Astrocyte of the cerebellum (primary cell): ENCODE measurements around the gene LUZP1.

Experiments used
- DNase-seq: peaks from one replicate; pipeline ENCODE4 v3.0.0-alpha.2; 2011; ENCODE audit warnings: low read depth
- H3K4me3 ChIP-seq: 2 replicates; pipeline ENCODE4 v1.5.1; 2011; ENCODE audit warnings: mild to moderate bottlenecking, low read depth, low read length, moderate library complexity
- in situ Hi-C: cut with HindIII; loops from 2 replicates; pipeline ENCODE4 v1.10.0; 2017; ENCODE audit warnings: low sequenced_read_pairs
- TF ChIP-seq, protein P1 (sequence below): IDR thresholded peaks from 2 replicates; pipeline ENCODE4 v1.5.1; 2012; ENCODE audit warnings: low read length, low read depth, moderate library complexity, mild to moderate bottlenecking; ENCODE audit errors: missing control alignments

LUZP1 gene

DNA sequence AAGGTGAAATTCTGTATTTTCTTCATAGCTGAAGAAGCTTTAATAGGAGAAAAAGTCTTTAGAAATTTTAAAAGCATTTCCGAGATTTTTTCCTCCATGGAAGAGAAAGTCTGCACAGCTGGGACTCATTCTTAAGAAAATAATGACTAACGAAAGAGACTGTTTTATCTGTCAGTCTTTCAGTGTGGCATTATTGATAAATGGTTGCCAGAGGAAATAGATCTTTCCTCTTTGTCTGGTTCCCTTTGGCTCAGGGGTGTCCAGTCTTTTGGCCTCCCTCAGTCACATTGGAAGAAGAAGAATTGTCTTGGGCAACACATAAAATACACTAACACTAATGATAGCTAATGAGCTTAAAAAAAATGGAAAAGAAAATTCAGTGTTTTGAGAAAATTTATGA lies 99.5 kb downstream of the LUZP1 start:
- DNase-seq: no peak
- in situ Hi-C loops: no loop called here
- TF ChIP-seq, protein P1, sequence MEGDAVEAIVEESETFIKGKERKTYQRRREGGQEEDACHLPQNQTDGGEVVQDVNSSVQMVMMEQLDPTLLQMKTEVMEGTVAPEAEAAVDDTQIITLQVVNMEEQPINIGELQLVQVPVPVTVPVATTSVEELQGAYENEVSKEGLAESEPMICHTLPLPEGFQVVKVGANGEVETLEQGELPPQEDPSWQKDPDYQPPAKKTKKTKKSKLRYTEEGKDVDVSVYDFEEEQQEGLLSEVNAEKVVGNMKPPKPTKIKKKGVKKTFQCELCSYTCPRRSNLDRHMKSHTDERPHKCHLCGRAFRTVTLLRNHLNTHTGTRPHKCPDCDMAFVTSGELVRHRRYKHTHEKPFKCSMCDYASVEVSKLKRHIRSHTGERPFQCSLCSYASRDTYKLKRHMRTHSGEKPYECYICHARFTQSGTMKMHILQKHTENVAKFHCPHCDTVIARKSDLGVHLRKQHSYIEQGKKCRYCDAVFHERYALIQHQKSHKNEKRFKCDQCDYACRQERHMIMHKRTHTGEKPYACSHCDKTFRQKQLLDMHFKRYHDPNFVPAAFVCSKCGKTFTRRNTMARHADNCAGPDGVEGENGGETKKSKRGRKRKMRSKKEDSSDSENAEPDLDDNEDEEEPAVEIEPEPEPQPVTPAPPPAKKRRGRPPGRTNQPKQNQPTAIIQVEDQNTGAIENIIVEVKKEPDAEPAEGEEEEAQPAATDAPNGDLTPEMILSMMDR: no peak
- no peak overlapping the region for H3K4me3 ChIP-seq

DNA sequence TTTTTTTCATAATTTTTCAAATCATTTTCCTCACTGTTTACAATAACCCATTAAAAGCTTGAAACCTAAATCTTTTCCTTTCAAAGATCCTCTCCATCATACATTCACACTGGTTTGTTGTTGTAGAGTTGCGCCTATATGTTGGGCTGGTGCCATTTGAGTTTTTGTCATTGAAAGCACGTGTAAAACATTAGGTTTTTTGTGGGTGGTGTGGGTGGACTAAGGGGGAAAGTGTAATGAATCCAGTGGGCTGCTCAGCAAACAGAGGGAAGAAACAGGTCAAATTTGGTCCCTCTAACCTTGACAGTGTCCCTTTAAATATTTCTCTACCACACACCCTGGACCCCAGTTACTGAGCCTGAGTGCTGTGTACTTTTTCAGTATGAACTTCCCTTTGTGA lies 102.6 kb downstream of the LUZP1 start:
- TF ChIP-seq, protein P1: no peak
- H3K4me3 ChIP-seq: no peak overlapping the region
- in situ Hi-C loops: no loop called here
- DNase-seq: no peak

- no peak overlapping the region for H3K4me3 ChIP-seq
- in situ Hi-C loops: no loop called here
- TF ChIP-seq, protein P1: no peak
- no peak for DNase-seq
Observed at GRCh38 chr1:23065385-23065784, 103.3 kb downstream of the LUZP1 start.

- DNase-seq: no peak
- H3K4me3 ChIP-seq: no peak overlapping the region
- TF ChIP-seq, protein P1: no peak
- in situ Hi-C loops: no loop called here
Observed at GRCh38 chr1:23062271-23062670, 106.4 kb downstream of the LUZP1 start.

GRCh38 chr1:23057301-23057700 lies 111.4 kb downstream of the LUZP1 start:
- no peak for DNase-seq
- no peak overlapping the region for H3K4me3 ChIP-seq
- in situ Hi-C loops: no loop called here
- TF ChIP-seq, protein P1: no peak

GRCh38 chr1:23051290-23051909 lies 117.3 kb downstream of the LUZP1 start:
- DNase-seq: no peak
- in situ Hi-C loops: no loop called here
- TF ChIP-seq, protein P1: no peak
- no peak overlapping the region for H3K4me3 ChIP-seq
